ENCODE results near the gene EPHA10.

EPHA10 gene

DNA sequence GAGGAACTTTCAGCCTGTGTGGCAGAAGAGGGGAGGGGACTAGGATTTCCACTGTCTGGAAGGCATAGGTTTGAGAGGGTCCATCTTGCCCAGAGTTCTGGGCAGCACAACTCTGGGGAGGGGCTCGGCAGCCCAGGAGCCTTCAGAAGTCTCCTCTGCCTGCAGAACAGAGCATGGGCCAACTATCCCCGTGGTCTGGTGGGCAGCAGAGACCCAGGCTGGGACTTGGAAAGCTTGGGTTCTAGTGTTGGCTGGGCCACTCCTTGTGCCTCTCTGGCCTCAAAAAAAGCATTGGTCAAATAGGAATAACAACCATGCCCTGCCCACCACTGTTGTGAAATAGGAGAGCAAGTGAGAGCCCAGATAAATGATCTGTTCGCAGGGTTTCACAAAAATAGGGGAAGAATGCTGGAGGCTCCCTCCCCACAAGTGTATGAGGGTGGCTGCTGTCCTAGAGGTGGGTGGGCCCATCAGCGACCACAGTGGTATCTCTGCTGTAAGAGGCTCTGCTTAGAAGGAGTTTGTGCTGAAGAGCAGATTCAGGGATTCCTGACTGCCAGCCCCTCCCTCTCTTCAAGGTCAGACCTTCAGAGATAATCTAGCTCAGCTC is 8.9 kb downstream of the EPHA10 start:
- TF ChIP-seq, protein P1, sequence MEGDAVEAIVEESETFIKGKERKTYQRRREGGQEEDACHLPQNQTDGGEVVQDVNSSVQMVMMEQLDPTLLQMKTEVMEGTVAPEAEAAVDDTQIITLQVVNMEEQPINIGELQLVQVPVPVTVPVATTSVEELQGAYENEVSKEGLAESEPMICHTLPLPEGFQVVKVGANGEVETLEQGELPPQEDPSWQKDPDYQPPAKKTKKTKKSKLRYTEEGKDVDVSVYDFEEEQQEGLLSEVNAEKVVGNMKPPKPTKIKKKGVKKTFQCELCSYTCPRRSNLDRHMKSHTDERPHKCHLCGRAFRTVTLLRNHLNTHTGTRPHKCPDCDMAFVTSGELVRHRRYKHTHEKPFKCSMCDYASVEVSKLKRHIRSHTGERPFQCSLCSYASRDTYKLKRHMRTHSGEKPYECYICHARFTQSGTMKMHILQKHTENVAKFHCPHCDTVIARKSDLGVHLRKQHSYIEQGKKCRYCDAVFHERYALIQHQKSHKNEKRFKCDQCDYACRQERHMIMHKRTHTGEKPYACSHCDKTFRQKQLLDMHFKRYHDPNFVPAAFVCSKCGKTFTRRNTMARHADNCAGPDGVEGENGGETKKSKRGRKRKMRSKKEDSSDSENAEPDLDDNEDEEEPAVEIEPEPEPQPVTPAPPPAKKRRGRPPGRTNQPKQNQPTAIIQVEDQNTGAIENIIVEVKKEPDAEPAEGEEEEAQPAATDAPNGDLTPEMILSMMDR (IDR thresholded peaks at IDR 0.05; ENCODE audit: low read depth, low read length) = no peak
- H3K4me3 ChIP-seq (ENCODE audit: low read depth, low read length) = no peak overlapping the region

- TF ChIP-seq, protein P1 (IDR thresholded peaks at IDR 0.05; ENCODE audit: low read depth, low read length) = no peak
- no peak overlapping the region for H3K4me3 ChIP-seq (ENCODE audit: low read depth, low read length)
Measured at GRCh38 chr1:37755290-37755689, 9.6 kb downstream of the EPHA10 start.

DNA sequence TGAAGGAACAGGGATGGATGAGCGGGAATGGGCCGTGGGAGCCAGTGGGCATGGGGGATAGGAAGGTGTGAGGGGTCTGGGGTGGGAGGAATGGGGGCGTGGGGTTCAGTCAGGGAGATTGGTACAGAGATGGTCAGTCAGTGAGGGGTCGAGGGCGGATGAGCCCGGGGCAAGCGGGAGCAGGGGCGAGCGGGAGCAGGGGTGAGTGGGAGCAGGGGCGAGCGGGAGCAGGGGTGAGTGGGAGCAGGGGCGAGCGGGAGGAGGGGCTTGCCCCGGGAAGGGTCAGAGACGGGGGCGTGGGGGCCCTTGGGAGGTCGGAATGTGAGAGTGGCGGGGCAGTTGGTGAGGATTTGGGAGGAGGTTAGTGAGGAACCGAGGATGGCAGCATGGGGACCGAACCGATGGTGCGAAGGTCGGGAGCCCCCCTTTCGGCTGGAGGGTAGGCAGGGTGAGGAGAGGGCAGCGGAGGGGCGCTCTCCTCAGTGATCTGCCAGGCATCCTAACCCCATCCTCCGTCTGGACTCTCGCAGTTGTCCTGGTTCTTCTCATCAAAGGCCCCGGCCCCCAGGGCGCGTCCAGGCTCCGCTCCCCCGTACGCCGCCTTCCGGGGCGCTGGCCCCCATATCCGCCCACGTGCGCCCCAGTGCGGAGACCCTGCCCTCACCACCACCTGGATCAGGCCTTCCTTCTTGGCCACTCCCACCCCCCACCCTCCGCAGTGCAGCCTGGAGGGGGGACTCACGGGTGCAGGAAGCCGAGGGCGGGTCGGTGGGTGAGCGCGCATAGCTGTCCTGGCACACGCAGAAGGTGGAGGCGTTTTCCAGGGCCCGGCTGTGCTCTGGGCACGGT is 11.2 kb downstream of the EPHA10 start:
- TF ChIP-seq, protein P1 (IDR thresholded peaks at IDR 0.05; ENCODE audit: low read depth, low read length) = no peak

GRCh38 chr1:37752583-37753471 is 12.1 kb downstream of the EPHA10 start:
- TF ChIP-seq, protein P1 (IDR thresholded peaks at IDR 0.05; ENCODE audit: low read depth, low read length) = no peak
- no peak overlapping the region for H3K4me3 ChIP-seq (ENCODE audit: low read depth, low read length)

More for the DNA sequence above, 11.2 kb downstream of the EPHA10 start:
- no peak overlapping the region for H3K4me3 ChIP-seq (ENCODE audit: low read depth, low read length)

DNA sequence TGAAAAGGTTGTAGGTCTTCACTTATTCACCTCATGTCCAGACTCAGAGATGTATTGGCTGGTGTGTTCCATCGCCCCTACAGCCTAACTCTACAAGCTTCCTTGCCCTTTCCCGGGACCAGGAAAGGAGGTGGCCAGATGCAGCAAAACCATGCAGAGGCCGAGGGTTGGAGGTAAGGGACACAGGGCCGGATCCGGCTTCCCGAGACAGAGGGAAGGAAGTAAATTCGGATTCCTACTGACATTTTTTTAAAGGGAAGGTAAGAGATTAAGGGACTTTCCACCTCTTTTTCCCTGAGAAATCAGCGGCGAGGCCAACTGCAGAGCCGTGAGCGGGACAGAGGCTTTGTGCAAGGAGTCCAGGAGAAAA is 12.7 kb downstream of the EPHA10 start:
- no peak overlapping the region for H3K4me3 ChIP-seq (ENCODE audit: low read depth, low read length)
- TF ChIP-seq, protein P1 (IDR thresholded peaks at IDR 0.05; ENCODE audit: low read depth, low read length) = no peak

GRCh38 chr1:37748565-37748964 is 16.4 kb downstream of the EPHA10 start:
- H3K4me3 ChIP-seq (ENCODE audit: low read depth, low read length) = no peak overlapping the region
- TF ChIP-seq, protein P1 (IDR thresholded peaks at IDR 0.05; ENCODE audit: low read depth, low read length) = no peak
